H9 (cell line): ENCODE results near the gene RARA. TPM values are rescaled to one million over a fixed set of nuclear protein-coding genes. Genes with fewer than 3 reads are reported as not detected.

ENCODE experiments used
- DNase-seq: peaks from one replicate; pipeline ENCODE4 v3.0.0-alpha.2; 2017
- H2AFZ ChIP-seq: one replicate; pipeline ENCODE4 v1.6.1; 2013; ENCODE audit warnings: mild to moderate bottlenecking, low read length, control low read depth, moderate library complexity
- H2AK5ac ChIP-seq: 2 replicates; pipeline ENCODE4 v1.6.1; 2013; ENCODE audit warnings: low read length, control low read depth, mixed read lengths; ENCODE audit not compliant: insufficient read length
- H2BK120ac ChIP-seq: one replicate; pipeline ENCODE4 v1.6.1; 2013; ENCODE audit warnings: low read depth, mild to moderate bottlenecking, low read length, control low read depth, inconsistent platforms; ENCODE audit not compliant: poor library complexity, severe bottlenecking
- H2BK12ac ChIP-seq: 2 replicates; pipeline ENCODE4 v1.6.1; 2013; ENCODE audit warnings: low read length, control low read depth, mixed read lengths, low read depth; ENCODE audit not compliant: insufficient read length
- H2BK15ac ChIP-seq: 2 replicates; pipeline ENCODE4 v1.6.1; 2013; ENCODE audit warnings: low read depth, low read length, control low read depth
- H2BK20ac ChIP-seq: one replicate; pipeline ENCODE4 v1.6.1; 2013; ENCODE audit warnings: low read depth, mild to moderate bottlenecking, low read length, control low read depth, inconsistent platforms; ENCODE audit not compliant: poor library complexity, severe bottlenecking
- H2BK5ac ChIP-seq: 2 replicates; pipeline ENCODE4 v1.6.1; 2013; ENCODE audit warnings: low read length, control low read depth, mixed read lengths; ENCODE audit not compliant: insufficient read length
- H3K14ac ChIP-seq: 2 replicates; pipeline ENCODE4 v1.6.1; 2013; ENCODE audit warnings: low read length, control low read depth; ENCODE audit not compliant: insufficient read depth
- H3K18ac ChIP-seq: 2 replicates; pipeline ENCODE4 v1.6.1; 2013; ENCODE audit warnings: low read depth, mild to moderate bottlenecking, mixed read lengths, low read length, control low read depth; ENCODE audit not compliant: insufficient read length
- H3K23ac ChIP-seq: 2 replicates; pipeline ENCODE4 v1.6.1; 2013; ENCODE audit warnings: low read length, control low read depth, mixed read lengths, low read depth; ENCODE audit not compliant: insufficient read length
- H3K23me2 ChIP-seq: 2 replicates; pipeline ENCODE4 v1.6.1; 2013; ENCODE audit warnings: low read depth, mild to moderate bottlenecking, mixed read lengths, low read length, control low read depth; ENCODE audit not compliant: insufficient read length, poor library complexity, severe bottlenecking
- H3K27ac ChIP-seq: 2 replicates; pipeline ENCODE4 v1.5.1; 2013; ENCODE audit warnings: low read length, control low read depth, mixed read lengths, low read depth; ENCODE audit not compliant: insufficient read length
- H3K27me3 ChIP-seq: 2 replicates; pipeline ENCODE4 v1.6.1; 2013; ENCODE audit warnings: low read length, control low read depth, inconsistent platforms; ENCODE audit not compliant: insufficient read depth
- H3K4ac ChIP-seq: 2 replicates; pipeline ENCODE4 v1.6.1; 2013; ENCODE audit warnings: low read depth, mild to moderate bottlenecking, control low read depth, inconsistent platforms, low read length, moderate library complexity
- H3K4me1 ChIP-seq: 2 replicates; pipeline ENCODE4 v1.6.1; 2013; ENCODE audit warnings: low read length, control low read depth, inconsistent platforms; ENCODE audit not compliant: insufficient read depth
- H3K4me2 ChIP-seq: 2 replicates; pipeline ENCODE4 v1.6.1; 2013; ENCODE audit warnings: low read length, control low read depth, mixed read lengths; ENCODE audit not compliant: insufficient read length, insufficient read depth
- H3K56ac ChIP-seq: 2 replicates; pipeline ENCODE4 v1.6.1; 2013; ENCODE audit warnings: low read depth, mild to moderate bottlenecking, mixed read lengths, low read length, control low read depth; ENCODE audit not compliant: insufficient read length
- H3K79me1 ChIP-seq: 2 replicates; pipeline ENCODE4 v1.6.1; 2013; ENCODE audit warnings: low read depth, mild to moderate bottlenecking, moderate library complexity, low read length, control low read depth, inconsistent platforms; ENCODE audit not compliant: insufficient read depth, poor library complexity, severe bottlenecking
- H3K79me2 ChIP-seq: 2 replicates; pipeline ENCODE4 v1.6.1; 2013; ENCODE audit warnings: low read length, control low read depth, inconsistent platforms; ENCODE audit not compliant: insufficient read depth
- H3K9ac ChIP-seq: 2 replicates; pipeline ENCODE4 v1.6.1; 2013; ENCODE audit warnings: low read length, control low read depth, mixed read lengths; ENCODE audit not compliant: insufficient read length; ENCODE audit errors: extremely low read depth
- H3K9me3 ChIP-seq: one replicate; pipeline ENCODE4 v1.6.1; 2013; ENCODE audit warnings: low read depth, low read length, inconsistent platforms; ENCODE audit not compliant: control insufficient read depth
- H3T11ph ChIP-seq: one replicate; pipeline ENCODE4 v1.6.1; 2013; ENCODE audit warnings: mild to moderate bottlenecking, low read length, control low read depth, inconsistent platforms
- H4K20me1 ChIP-seq: one replicate; pipeline ENCODE4 v1.6.1; 2013; ENCODE audit not compliant: control insufficient read depth, insufficient read length, insufficient read depth
- H4K5ac ChIP-seq: 2 replicates; pipeline ENCODE4 v1.6.1; 2013; ENCODE audit warnings: low read depth, mild to moderate bottlenecking, mixed read lengths, low read length, control low read depth; ENCODE audit not compliant: insufficient read length
- H4K8ac ChIP-seq: replicated peaks from 2 replicates; pipeline ENCODE4 v1.6.1; 2013; ENCODE audit warnings: low read length, control low read depth, mixed read lengths, low read depth; ENCODE audit not compliant: insufficient read length
- H4K91ac ChIP-seq: 2 replicates; pipeline ENCODE4 v1.6.1; 2013; ENCODE audit warnings: low read depth, mild to moderate bottlenecking, moderate library complexity, mixed read lengths, low read length, control low read depth; ENCODE audit not compliant: insufficient read length
- H3K27ac Mint-ChIP-seq, 3 experiments: 2 replicates in 2 of 3; 3 replicates in 1 of 3; pipeline ENCODE4 v1.8.0; 2020 to 2021; ENCODE audit warnings: mixed read lengths in 3 of 3, mild to moderate bottlenecking in 1 of 3, moderate library complexity in 1 of 3
- H3K27me3 Mint-ChIP-seq: 2 replicates; pipeline ENCODE4 v1.8.0; 2021; ENCODE audit warnings: low read depth, mild to moderate bottlenecking, moderate library complexity, mixed read lengths
- H3K36me3 Mint-ChIP-seq, 3 experiments: 2 replicates in 2 of 3; 3 replicates in 1 of 3; pipeline ENCODE4 v1.8.0; 2020 to 2021; ENCODE audit warnings: low read depth in 3 of 3, mixed read lengths in 3 of 3; ENCODE audit not compliant: insufficient read depth in 1 of 3
- H3K4me1 Mint-ChIP-seq, 2 experiments: 2 replicates each; pipeline ENCODE4 v1.8.0; 2020; ENCODE audit warnings: mixed read lengths in 2 of 2
- H3K4me3 Mint-ChIP-seq, 2 experiments: 2 replicates in 1 of 2; 3 replicates in 1 of 2; pipeline ENCODE4 v1.8.0; 2020 to 2021; ENCODE audit warnings: mild to moderate bottlenecking in 2 of 2, mixed read lengths in 2 of 2, moderate library complexity in 1 of 2
- H3K9me3 Mint-ChIP-seq, 2 experiments: 2 replicates in 1 of 2; 3 replicates in 1 of 2; pipeline ENCODE4 v1.8.0; 2020; ENCODE audit warnings: mild to moderate bottlenecking in 2 of 2, mixed read lengths in 2 of 2, moderate library complexity in 1 of 2
- WGBS: extraction: QIAGEN DNeasy Blood & Tissue Kit; methylation state at CpG from one replicate; pipeline ENCODE4 v1.1.7; 2013; ENCODE audit warnings: missing lambda C conversion rate, low lambda C conversion rate, mixed read lengths; ENCODE audit not compliant: insufficient read length; ENCODE audit errors: extremely low coverage; 5-methylcytosine and 5-hydroxymethylcytosine counted together
- total RNA-seq: library from RNA; stranded (reverse); gene quantifications from 2 replicates; pipeline ENCODE4 v1.2.1, GENCODE V29; 2021
- TF ChIP-seq, protein P1 (sequence below): fragments of 200-600 bp; sonication (generic); conservative IDR thresholded peaks from 3 replicates; pipeline ENCODE4 v1.8.0; 2021; ENCODE audit warnings: antibody characterized with exemption, mild to moderate bottlenecking

Gene RARA
- total RNA-seq, 1 experiment from 2014 or later, result 17.6 TPM

DNA sequence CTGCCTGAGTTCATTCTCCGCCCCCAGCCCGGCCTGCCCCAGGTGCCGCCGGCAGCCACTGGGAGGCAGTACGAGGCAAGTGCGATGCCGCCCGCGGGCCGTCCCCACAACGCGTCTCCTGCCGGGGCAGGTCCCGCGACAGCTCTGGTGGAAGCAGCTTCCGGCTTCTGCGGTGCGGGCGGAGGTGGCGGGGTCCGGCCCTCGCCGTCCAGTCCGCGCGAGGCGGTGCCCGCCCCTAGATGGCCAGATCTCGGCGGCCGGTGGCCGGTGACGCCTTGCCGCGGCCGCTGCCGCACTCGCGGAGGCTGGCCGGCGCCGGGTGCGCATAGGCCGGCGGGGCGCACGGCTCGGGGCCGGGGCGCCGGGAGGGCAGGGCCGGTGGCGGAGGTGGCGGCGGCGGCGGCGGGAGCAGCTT is 53.7 kb downstream of the RARA start:
- Histone ChIP-seq H2BK12ac (no peak overlapping the region), H3K18ac (no peak overlapping the region), H4K5ac (no peak overlapping the region), H4K91ac (no peak overlapping the region), H3K14ac (no peak overlapping the region), H3K9ac (no peak overlapping the region), H4K20me1 (no peaks in the 10 kb centered on the region), H3K56ac (no peak overlapping the region), H3K79me2 (no peaks in the 10 kb centered on the region), H3K27ac (no peak overlapping the region), H3K23me2 (peaks cover 10% of the 10 kb centered on the region), H4K8ac (no peak overlapping the region), H3K4me2 (peak overlapping the region; percentile 26), H3K27me3 (peaks cover 9% of the 10 kb centered on the region; the same call in 1 of the 2 replicates), H2BK120ac (no peak overlapping the region), H2AK5ac (no peak overlapping the region), H3K23ac (no peak overlapping the region), H2AFZ (no peak overlapping the region), H2BK5ac (no peak overlapping the region), H3K9me3 (no peaks in the 10 kb centered on the region), H2BK15ac (no peak overlapping the region), H3K4ac (no peak overlapping the region), H3K4me1 (peaks cover 3% of the 10 kb centered on the region), H2BK20ac (no peak overlapping the region), H3T11ph (no peak overlapping the region), H3K79me1 (no peaks in the 10 kb centered on the region)
- Mint-ChIP-seq H3K9me3 (no peaks in the 10 kb centered on the region), H3K27ac (no peak overlapping the region), H3K27me3 (peaks cover 44% of the 10 kb centered on the region), H3K4me1 (peaks cover 24 to 35% of the 10 kb centered on the region in 2 experiments), H3K4me3 (peak overlapping the region; percentile 68 to 74), H3K36me3 (no peaks in the 10 kb centered on the region)
- peak; percentile 95 for DNase-seq
- no CpG with 5 or more reads among the region's 58 CpGs for WGBS
- TF ChIP-seq, protein P1, sequence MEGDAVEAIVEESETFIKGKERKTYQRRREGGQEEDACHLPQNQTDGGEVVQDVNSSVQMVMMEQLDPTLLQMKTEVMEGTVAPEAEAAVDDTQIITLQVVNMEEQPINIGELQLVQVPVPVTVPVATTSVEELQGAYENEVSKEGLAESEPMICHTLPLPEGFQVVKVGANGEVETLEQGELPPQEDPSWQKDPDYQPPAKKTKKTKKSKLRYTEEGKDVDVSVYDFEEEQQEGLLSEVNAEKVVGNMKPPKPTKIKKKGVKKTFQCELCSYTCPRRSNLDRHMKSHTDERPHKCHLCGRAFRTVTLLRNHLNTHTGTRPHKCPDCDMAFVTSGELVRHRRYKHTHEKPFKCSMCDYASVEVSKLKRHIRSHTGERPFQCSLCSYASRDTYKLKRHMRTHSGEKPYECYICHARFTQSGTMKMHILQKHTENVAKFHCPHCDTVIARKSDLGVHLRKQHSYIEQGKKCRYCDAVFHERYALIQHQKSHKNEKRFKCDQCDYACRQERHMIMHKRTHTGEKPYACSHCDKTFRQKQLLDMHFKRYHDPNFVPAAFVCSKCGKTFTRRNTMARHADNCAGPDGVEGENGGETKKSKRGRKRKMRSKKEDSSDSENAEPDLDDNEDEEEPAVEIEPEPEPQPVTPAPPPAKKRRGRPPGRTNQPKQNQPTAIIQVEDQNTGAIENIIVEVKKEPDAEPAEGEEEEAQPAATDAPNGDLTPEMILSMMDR, result peak; percentile 84
